Measurements from ENCODE around the gene AFTPH. TPM values are rescaled to one million over a fixed set of nuclear protein-coding genes. Genes with fewer than 3 reads are reported as not detected.

The AFTPH gene
- total RNA-seq, 3 donors from 2014 or later (not counting 1 experiment from before 2014, with no cell fraction given), result 28.9 to 39.6 (median 39.5) TPM

GRCh38 chr2:64587561-64587960, 63.4 kb downstream of the AFTPH start:
- ATAC-seq (no peak), DNase-seq (no peak)
- H3K4me1 Mint-ChIP-seq, result peaks cover 6 to 7% of the 10 kb centered on the region in 2 donors
- no peaks in the 10 kb centered on the region for H3K9me3 Mint-ChIP-seq
- H3K4me3 Mint-ChIP-seq, result no peak overlapping the region
- H3K27me3 Mint-ChIP-seq (ENCODE audit: low read depth in 2 of 2), result no peaks in the 10 kb centered on the region
- TF ChIP-seq CTCF (IDR thresholded peaks at IDR 0.05), result no peak
- H3K36me3 Mint-ChIP-seq, result peaks cover 29% of the 10 kb centered on the region
- H3K27ac ChIP-seq (ENCODE audit: low read length), result no peak overlapping the region
- no peaks in the 10 kb centered on the region for H3K9me3 ChIP-seq (ENCODE audit: control insufficient read depth, insufficient read depth, low read length)
- H3K27me3 ChIP-seq (ENCODE audit: control insufficient read depth, insufficient read depth, low read length), result no peaks in the 10 kb centered on the region
- peaks cover 53% of the 10 kb centered on the region for H3K36me3 ChIP-seq (ENCODE audit: control insufficient read depth, insufficient read depth, low read length)
- no peak overlapping the region for H3K27ac Mint-ChIP-seq
- H3K4me3 ChIP-seq (ENCODE audit: low read length), result no peak overlapping the region
- H3K4me1 ChIP-seq (ENCODE audit: control insufficient read depth, insufficient read depth, low read length), result no peaks in the 10 kb centered on the region
- intact Hi-C loops (cut with micrococcal nuclease), result loop anchor here (1.0 to 2.0 kb wide), 3 partner anchors 244 to 285 kb away; no protein-coding TSS in a partner anchor

- H3K36me3 ChIP-seq (ENCODE audit: control insufficient read depth, insufficient read depth, low read length), result peaks cover 53% of the 10 kb centered on the region
- no peak overlapping the region for H3K27ac Mint-ChIP-seq
- intact Hi-C loops (cut with micrococcal nuclease), result no loop called here
- no peaks in the 10 kb centered on the region for H3K4me1 ChIP-seq (ENCODE audit: control insufficient read depth, insufficient read depth, low read length)
- peaks cover 6 to 7% of the 10 kb centered on the region in 2 donors for H3K4me1 Mint-ChIP-seq
- TF ChIP-seq CTCF (IDR thresholded peaks at IDR 0.05), result no peak
- no peak for ATAC-seq
- no peaks in the 10 kb centered on the region for H3K9me3 Mint-ChIP-seq
- H3K36me3 Mint-ChIP-seq, result peaks cover 31% of the 10 kb centered on the region
- 85% methylated on average over 4 of the region's 4 CpGs for WGBS (ENCODE audit: insufficient coverage)
- DNase-seq, result no peak
- H3K27ac ChIP-seq (ENCODE audit: low read length), result no peak overlapping the region
- no peak overlapping the region for H3K4me3 ChIP-seq (ENCODE audit: low read length)
- no peak overlapping the region for H3K4me3 Mint-ChIP-seq
- H3K9me3 ChIP-seq (ENCODE audit: control insufficient read depth, insufficient read depth, low read length), result no peaks in the 10 kb centered on the region
- no peaks in the 10 kb centered on the region for H3K27me3 ChIP-seq (ENCODE audit: control insufficient read depth, insufficient read depth, low read length)
- H3K27me3 Mint-ChIP-seq (ENCODE audit: low read depth in 2 of 2), result no peaks in the 10 kb centered on the region
These were observed 67.1 kb downstream of the AFTPH start for GRCh38 chr2:64591188-64591587.

- Histone ChIP-seq H3K9me3 (ENCODE audit: control insufficient read depth, insufficient read depth, low read length) (no peaks in the 10 kb centered on the region), H3K4me1 (ENCODE audit: control insufficient read depth, insufficient read depth, low read length) (no peaks in the 10 kb centered on the region), H3K27ac (ENCODE audit: low read length) (no peak overlapping the region), H3K4me3 (ENCODE audit: low read length) (no peak overlapping the region), H3K27me3 (ENCODE audit: control insufficient read depth, insufficient read depth, low read length) (no peaks in the 10 kb centered on the region), H3K36me3 (ENCODE audit: control insufficient read depth, insufficient read depth, low read length) (peaks cover 47% of the 10 kb centered on the region)
- ATAC-seq (no peak), DNase-seq (no peak)
- TF ChIP-seq CTCF (IDR thresholded peaks at IDR 0.05), result no peak
- H3K9me3 Mint-ChIP-seq, result no peaks in the 10 kb centered on the region
- H3K4me1 Mint-ChIP-seq, result no peaks in the 10 kb centered on the region
- no peak overlapping the region for H3K27ac Mint-ChIP-seq
- WGBS (ENCODE audit: insufficient coverage), result 95% methylated on average over 2 of the region's 4 CpGs
- intact Hi-C loops (cut with micrococcal nuclease), result no loop called here
- peaks cover 19% of the 10 kb centered on the region for H3K36me3 Mint-ChIP-seq
- no peak overlapping the region for H3K4me3 Mint-ChIP-seq
- H3K27me3 Mint-ChIP-seq (ENCODE audit: low read depth in 2 of 2), result no peaks in the 10 kb centered on the region
These were observed 69.0 kb downstream of the AFTPH start for GRCh38 chr2:64593035-64593655.

Measured in natural killer cell (primary cell).